ENCODE results near the gene AGFG2. TPM values are rescaled to one million over a fixed set of nuclear protein-coding genes. Genes with fewer than 3 reads are reported as not detected.
A peak's percentile ranks its signal among the peaks of the same experiment; 100 is the strongest.

The AGFG2 gene
- total RNA-seq, 1 experiment from 2014 or later, result 11.2 TPM

DNA sequence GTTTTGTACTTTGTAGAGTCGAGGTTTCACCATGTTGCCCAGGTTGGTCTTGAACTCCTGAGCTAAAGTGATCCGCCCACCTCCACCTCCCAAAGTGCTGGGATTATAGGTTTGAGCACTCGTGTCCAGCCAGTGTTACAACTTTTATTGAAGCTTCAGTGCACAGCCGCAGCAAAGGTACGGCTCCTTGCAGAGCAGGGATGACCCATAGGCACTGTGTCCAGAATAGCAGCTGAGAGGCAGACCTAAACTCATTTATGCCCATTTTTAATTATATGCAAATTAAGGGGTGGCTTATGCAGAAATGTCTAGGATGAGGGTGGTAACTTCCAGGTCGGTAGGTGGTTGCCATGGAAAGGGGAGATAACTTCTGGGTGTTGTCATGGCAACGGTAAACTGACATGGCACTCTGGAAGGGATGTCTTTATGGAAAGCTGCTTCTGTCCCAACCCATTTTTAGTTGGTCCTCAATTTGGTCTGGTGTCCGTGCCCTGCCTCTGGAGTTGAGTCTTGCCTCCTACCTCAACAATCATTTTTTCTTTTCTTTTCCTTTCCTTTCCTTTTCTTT lies 32.6 kb upstream of the AGFG2 start:
- Histone ChIP-seq H3K4me2 (ENCODE audit: insufficient read depth, insufficient read length, low read length) (no peak overlapping the region), H3K4me1 (ENCODE audit: insufficient read depth, low read length) (no peaks in the 10 kb centered on the region), H3K27ac (ENCODE audit: insufficient read length, low read depth, low read length) (no peak overlapping the region), H3K56ac (ENCODE audit: insufficient read length, low read depth, low read length) (no peak overlapping the region), H3K9me3 (ENCODE audit: control insufficient read depth, low read depth, low read length) (no peaks in the 10 kb centered on the region), H4K20me1 (ENCODE audit: control insufficient read depth, insufficient read depth, insufficient read length) (no peaks in the 10 kb centered on the region), H2AK5ac (ENCODE audit: insufficient read length, low read length) (no peak overlapping the region), H2BK12ac (ENCODE audit: insufficient read length, low read depth, low read length) (no peak overlapping the region), H4K8ac (replicated peaks; ENCODE audit: insufficient read length, low read depth, low read length) (no peak overlapping the region), H2BK120ac (ENCODE audit: low read depth, low read length, poor library complexity, severe bottlenecking) (no peak overlapping the region), H3K79me1 (ENCODE audit: insufficient read depth, low read depth, low read length, poor library complexity, severe bottlenecking) (no peaks in the 10 kb centered on the region), H4K5ac (ENCODE audit: insufficient read length, low read depth, low read length) (no peak overlapping the region), H3K14ac (ENCODE audit: insufficient read depth, low read length) (no peak overlapping the region), H3K79me2 (ENCODE audit: insufficient read depth, low read length) (no peaks in the 10 kb centered on the region), H2BK5ac (ENCODE audit: insufficient read length, low read length) (no peak overlapping the region), H3K23ac (ENCODE audit: insufficient read length, low read depth, low read length) (no peak overlapping the region), H3K9ac (ENCODE audit: extremely low read depth, insufficient read length, low read length) (no peak overlapping the region), H2AFZ (ENCODE audit: low read length) (no peak overlapping the region), H4K91ac (ENCODE audit: insufficient read length, low read depth, low read length) (no peak overlapping the region), H3T11ph (ENCODE audit: low read length) (no peak overlapping the region), H3K23me2 (ENCODE audit: insufficient read length, low read depth, low read length, poor library complexity, severe bottlenecking) (no peaks in the 10 kb centered on the region), H2BK20ac (ENCODE audit: low read depth, low read length, poor library complexity, severe bottlenecking) (no peak overlapping the region), H3K27me3 (ENCODE audit: insufficient read depth, low read length) (no peaks in the 10 kb centered on the region), H3K18ac (ENCODE audit: insufficient read length, low read depth, low read length) (no peak overlapping the region), H2BK15ac (ENCODE audit: low read depth, low read length) (no peak overlapping the region), H3K4ac (ENCODE audit: low read depth, low read length) (no peak overlapping the region)
- Mint-ChIP-seq H3K4me3 (no peak overlapping the region; a peak in 1 of 5 replicates), H3K27ac (no peak overlapping the region), H3K36me3 (ENCODE audit: insufficient read depth in 1 of 3, low read depth in 3 of 3) (no peaks in the 10 kb centered on the region), H3K4me1 (peaks cover 2 to 3% of the 10 kb centered on the region in 2 experiments; a peak in 2 of 4 replicates), H3K27me3 (ENCODE audit: low read depth) (peaks cover 1% of the 10 kb centered on the region), H3K9me3 (no peaks in the 10 kb centered on the region)
- DNase-seq, result peak; percentile 39
- WGBS (ENCODE audit: extremely low coverage, insufficient read length, low lambda C conversion rate), result no CpG with 5 or more reads among the region's 8 CpGs
- TF ChIP-seq, protein P1, sequence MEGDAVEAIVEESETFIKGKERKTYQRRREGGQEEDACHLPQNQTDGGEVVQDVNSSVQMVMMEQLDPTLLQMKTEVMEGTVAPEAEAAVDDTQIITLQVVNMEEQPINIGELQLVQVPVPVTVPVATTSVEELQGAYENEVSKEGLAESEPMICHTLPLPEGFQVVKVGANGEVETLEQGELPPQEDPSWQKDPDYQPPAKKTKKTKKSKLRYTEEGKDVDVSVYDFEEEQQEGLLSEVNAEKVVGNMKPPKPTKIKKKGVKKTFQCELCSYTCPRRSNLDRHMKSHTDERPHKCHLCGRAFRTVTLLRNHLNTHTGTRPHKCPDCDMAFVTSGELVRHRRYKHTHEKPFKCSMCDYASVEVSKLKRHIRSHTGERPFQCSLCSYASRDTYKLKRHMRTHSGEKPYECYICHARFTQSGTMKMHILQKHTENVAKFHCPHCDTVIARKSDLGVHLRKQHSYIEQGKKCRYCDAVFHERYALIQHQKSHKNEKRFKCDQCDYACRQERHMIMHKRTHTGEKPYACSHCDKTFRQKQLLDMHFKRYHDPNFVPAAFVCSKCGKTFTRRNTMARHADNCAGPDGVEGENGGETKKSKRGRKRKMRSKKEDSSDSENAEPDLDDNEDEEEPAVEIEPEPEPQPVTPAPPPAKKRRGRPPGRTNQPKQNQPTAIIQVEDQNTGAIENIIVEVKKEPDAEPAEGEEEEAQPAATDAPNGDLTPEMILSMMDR (conservative IDR thresholded peaks at IDR 0.05), result no peak
